NCI-H2171 (cell line): Measurements from ENCODE around the gene KCNMA1.

Source experiments
- DNase-seq: peaks from one replicate; lab custom pipeline; 2025; lab: John Stamatoyannopoulos, UW

Gene KCNMA1

GRCh38 chr10:76887223-76888010, 750.2 kb downstream of the KCNMA1 start:
- DNase-seq, result no peak

- no peak for DNase-seq
These were observed 751.8 kb downstream of the KCNMA1 start for GRCh38 chr10:76885816-76886215.

- no peak for DNase-seq
These were observed 752.8 kb downstream of the KCNMA1 start for GRCh38 chr10:76884673-76885275.

GRCh38 chr10:76883596-76883995, 754.0 kb downstream of the KCNMA1 start:
- DNase-seq, result no peak

GRCh38 chr10:76882796-76883195, 754.8 kb downstream of the KCNMA1 start:
- DNase-seq, result no peak

GRCh38 chr10:76882245-76882644, 755.4 kb downstream of the KCNMA1 start:
- DNase-seq, result no peak

GRCh38 chr10:76881477-76882220, 756.0 kb downstream of the KCNMA1 start:
- no peak for DNase-seq

- DNase-seq, result no peak
These were observed 756.7 kb downstream of the KCNMA1 start for GRCh38 chr10:76880931-76881330.

- no peak for DNase-seq
These were observed 758.3 kb downstream of the KCNMA1 start for GRCh38 chr10:76879116-76879913.

- DNase-seq, result no peak
These were observed 759.1 kb downstream of the KCNMA1 start for GRCh38 chr10:76878514-76878913.

- no peak for DNase-seq
These were observed 762.7 kb downstream of the KCNMA1 start for GRCh38 chr10:76874896-76875295.

GRCh38 chr10:76874176-76874575, 763.4 kb downstream of the KCNMA1 start:
- DNase-seq, result no peak

GRCh38 chr10:76871697-76872295, 765.8 kb downstream of the KCNMA1 start:
- no peak for DNase-seq

- DNase-seq, result no peak
These were observed 767.7 kb downstream of the KCNMA1 start for GRCh38 chr10:76869931-76870330.

- no peak for DNase-seq
These were observed 769.3 kb downstream of the KCNMA1 start for GRCh38 chr10:76868098-76868977.

- no peak for DNase-seq
These were observed 770.6 kb downstream of the KCNMA1 start for GRCh38 chr10:76866841-76867586.

GRCh38 chr10:76864922-76865321, 772.7 kb downstream of the KCNMA1 start:
- DNase-seq, result no peak

- no peak for DNase-seq
These were observed 778.9 kb downstream of the KCNMA1 start for GRCh38 chr10:76858721-76859120.

GRCh38 chr10:76840802-76841201, 796.8 kb downstream of the KCNMA1 start:
- DNase-seq, result no peak

GRCh38 chr10:76839276-76839675, 798.3 kb downstream of the KCNMA1 start:
- DNase-seq, result no peak
